Lower leg skin (tissue), 3 donors: ENCODE measurements around the gene LMBRD1.

Source experiments
- CTCF ChIP-seq, 3 donors: fragments of 450-650 bp; IDR thresholded peaks; one replicate each; pipeline ENCODE4 v1.5.1; 2016; ENCODE audit warnings: antibody characterized with exemption in 3 of 3, mild to moderate bottlenecking in 3 of 3, moderate library complexity in 2 of 3
- POLR2A ChIP-seq, 2 donors: fragments of 450-650 bp; IDR thresholded peaks; one replicate each; pipeline ENCODE4 v1.6.1; 2016 to 2017; ENCODE audit warnings: antibody characterized with exemption in 2 of 2, mild to moderate bottlenecking in 1 of 2, moderate library complexity in 1 of 2

- TF ChIP-seq CTCF (IDR thresholded peaks at IDR 0.05) (no peak), POLR2A (IDR thresholded peaks at IDR 0.05) (no peak)
These were observed 163.9 kb downstream of the LMBRD1 start for GRCh38 chr6:69632932-69633331.
